Activated CD8-positive, alpha-beta memory T cell treated with anti-CD3 and anti-CD28 coated beads, Interleukin-2, amount 50 U/mL, for 1 hour (primary cell): ENCODE data around the gene EIPR1.

Source experiments
- DNase-seq: peaks from one replicate; pipeline ENCODE4 v3.0.0-alpha.2; 2020; ENCODE audit errors: extremely low read depth

EIPR1 gene

GRCh38 chr2:3303583-3304406, 73.8 kb downstream of the EIPR1 start:
- DNase-seq = peak; percentile 16

GRCh38 chr2:3302751-3303582, 74.7 kb downstream of the EIPR1 start:
- no peak for DNase-seq

- DNase-seq = no peak
Measured at GRCh38 chr2:3302421-3302750, 75.2 kb downstream of the EIPR1 start.

- DNase-seq = no peak
Measured at GRCh38 chr2:3301001-3301400, 76.6 kb downstream of the EIPR1 start.

GRCh38 chr2:3300224-3300995, 77.2 kb downstream of the EIPR1 start:
- no peak for DNase-seq

GRCh38 chr2:3299703-3300102, 77.9 kb downstream of the EIPR1 start:
- no peak for DNase-seq

GRCh38 chr2:3299130-3299529, 78.5 kb downstream of the EIPR1 start:
- no peak for DNase-seq

- no peak for DNase-seq
Measured at GRCh38 chr2:3298191-3298590, 79.4 kb downstream of the EIPR1 start.

GRCh38 chr2:3297523-3297922, 80.1 kb downstream of the EIPR1 start:
- DNase-seq = no peak

GRCh38 chr2:3296182-3296972, 81.2 kb downstream of the EIPR1 start:
- DNase-seq = no peak

GRCh38 chr2:3294493-3294892, 83.1 kb downstream of the EIPR1 start:
- no peak for DNase-seq

GRCh38 chr2:3294069-3294468, 83.5 kb downstream of the EIPR1 start:
- DNase-seq = no peak

- DNase-seq = no peak
Measured at GRCh38 chr2:3293221-3293620, 84.4 kb downstream of the EIPR1 start.

GRCh38 chr2:3292416-3292815, 85.2 kb downstream of the EIPR1 start:
- no peak for DNase-seq

GRCh38 chr2:3291750-3292149, 85.9 kb downstream of the EIPR1 start:
- no peak for DNase-seq

- DNase-seq = no peak
Measured at GRCh38 chr2:3291113-3291512, 86.5 kb downstream of the EIPR1 start.

GRCh38 chr2:3290655-3291054, 87.0 kb downstream of the EIPR1 start:
- no peak for DNase-seq

- DNase-seq = no peak
Measured at GRCh38 chr2:3289971-3290370, 87.6 kb downstream of the EIPR1 start.

- DNase-seq = no peak
Measured at GRCh38 chr2:3289526-3289925, 88.1 kb downstream of the EIPR1 start.

GRCh38 chr2:3289171-3289515, 88.5 kb downstream of the EIPR1 start:
- DNase-seq = no peak

GRCh38 chr2:3288470-3289170, 89.0 kb downstream of the EIPR1 start:
- DNase-seq = no peak
